Measurements from ENCODE around the gene LPAR5.
A peak's percentile ranks its signal among the peaks of the same experiment; 100 is the strongest.

The LPAR5 gene

GRCh38 chr12:6607751-6608591, 27.8 kb downstream of the LPAR5 start (continued):
- TF ChIP-seq PRDM4 (tag by site-specific recombination; IDR thresholded peaks at IDR 0.05) = peak; percentile 34; the same call in 1 of the 2 replicates
- no peak for TF ChIP-seq SETDB1 (IDR thresholded peaks at IDR 0.05; ENCODE audit: insufficient read length, low read length)
- no peak for TF ChIP-seq ZNF280C (tag by site-specific recombination; IDR thresholded peaks at IDR 0.05)
- TF ChIP-seq KLF17 (tag by site-specific recombination; IDR thresholded peaks at IDR 0.05) = peak; percentile 59
- TF ChIP-seq ZNF560 (tag by site-specific recombination; IDR thresholded peaks at IDR 0.05; ENCODE audit: borderline replicate concordance) = no peak
- no peak for TF ChIP-seq HOXD13 (CRISPR knock-in tag; IDR thresholded peaks at IDR 0.05; ENCODE audit: borderline replicate concordance)
- no peak for TF ChIP-seq ZNF23 (tag by site-specific recombination; IDR thresholded peaks at IDR 0.05; ENCODE audit: borderline replicate concordance)
- TF ChIP-seq ZNF48 (tag by site-specific recombination; IDR thresholded peaks at IDR 0.05) = no peak
- TF ChIP-seq GLIS1 (tag by site-specific recombination; IDR thresholded peaks at IDR 0.05) = peak; percentile 95
- peak; percentile 23 for TF ChIP-seq FEZF1 (tag by site-specific recombination; IDR thresholded peaks at IDR 0.05)
- peak; percentile 82 for TF ChIP-seq ZBTB17 (tag by site-specific recombination; IDR thresholded peaks at IDR 0.05)
- no peak for TF ChIP-seq ZNF610 (tag by site-specific recombination; IDR thresholded peaks at IDR 0.05; ENCODE audit: borderline replicate concordance)
- TF ChIP-seq ZNF843 (tag by site-specific recombination; IDR thresholded peaks at IDR 0.05) = peak; percentile 67; the same call in 1 of the 2 replicates
- TF ChIP-seq ZNF514 (tag by site-specific recombination; IDR thresholded peaks at IDR 0.05) = no peak
- TF ChIP-seq BCL6B (tag by site-specific recombination; IDR thresholded peaks at IDR 0.05) = no peak
- TF ChIP-seq ZNF362 (tag by site-specific recombination; IDR thresholded peaks at IDR 0.05) = no peak
- TF ChIP-seq ZSCAN4 (tag by site-specific recombination; IDR thresholded peaks at IDR 0.05) = peak; percentile 96
- peak; percentile 91 for TF ChIP-seq ZNF24 (tag by site-specific recombination; IDR thresholded peaks at IDR 0.05)
- TF ChIP-seq ZBTB8A (tag by site-specific recombination; IDR thresholded peaks at IDR 0.05) = 0 out of 2 replicates have a peak, but pooled peaks have one; percentile 12
- TF ChIP-seq ZNF239 (tag by site-specific recombination; IDR thresholded peaks at IDR 0.05) = peak; percentile 62; the same call in 1 of the 2 replicates
- TF ChIP-seq KLF8 (tag by site-specific recombination; IDR thresholded peaks at IDR 0.05) = peak; percentile 59
- TF ChIP-seq KLF10 (tag by site-specific recombination; IDR thresholded peaks at IDR 0.05) = no peak
- TF ChIP-seq ZNF121 (tag by site-specific recombination; IDR thresholded peaks at IDR 0.05) = no peak
